Neural crest cell (in vitro differentiated cells): Measurements from ENCODE around the gene ARL6IP6. TPM values are rescaled to one million over a fixed set of nuclear protein-coding genes. Genes with fewer than 3 reads are reported as not detected.
"Not testable (repeated sequence)": the region's sequence is repeated elsewhere in the genome, so short reads cannot be mapped to it uniquely, and the experiment has no call there.

Experiments used
- DNase-seq: peaks from one replicate; pipeline ENCODE4 v3.0.0; 2021; ENCODE audit warnings: low read depth, mixed read lengths, low spot score
- H3K27ac Mint-ChIP-seq: one replicate; pipeline ENCODE4 v1.8.0; 2021; ENCODE audit warnings: mild to moderate bottlenecking, mixed read lengths; ENCODE audit not compliant: unreplicated experiment
- H3K27me3 Mint-ChIP-seq: 2 replicates; pipeline ENCODE4 v1.8.0; 2021; ENCODE audit warnings: low read depth, mild to moderate bottlenecking, mixed read lengths
- H3K36me3 Mint-ChIP-seq: 2 replicates; pipeline ENCODE4 v1.8.0; 2021; ENCODE audit warnings: low read depth, mild to moderate bottlenecking, mixed read lengths
- H3K4me1 Mint-ChIP-seq: 2 replicates; pipeline ENCODE4 v1.8.0; 2021; ENCODE audit warnings: mixed read lengths
- H3K4me3 Mint-ChIP-seq: one replicate; pipeline ENCODE4 v1.8.0; 2021; ENCODE audit warnings: mild to moderate bottlenecking, mixed read lengths
- H3K9me3 Mint-ChIP-seq: 2 replicates; pipeline ENCODE4 v1.8.0; 2021; ENCODE audit warnings: mixed read lengths
- CTCF ChIP-seq: fragments of 200-600 bp; sonication (generic); conservative IDR thresholded peaks from 2 replicates; pipeline ENCODE4 v1.5.0; 2021; ENCODE audit warnings: antibody characterized with exemption, mild to moderate bottlenecking
- total RNA-seq: library from RNA; stranded (reverse); gene quantifications from 2 replicates; pipeline ENCODE4 v1.2.1, GENCODE V29; 2021

Gene ARL6IP6
- total RNA-seq, 1 donor from 2014 or later, result 51.9 TPM

- peaks cover 2% of the 10 kb centered on the region for H3K9me3 Mint-ChIP-seq
- H3K4me1 Mint-ChIP-seq, result peaks cover 17% of the 10 kb centered on the region
- DNase-seq, result no peak
- no peak overlapping the region for H3K27ac Mint-ChIP-seq
- H3K4me3 Mint-ChIP-seq, result no peak overlapping the region
- no peaks in the 10 kb centered on the region for H3K27me3 Mint-ChIP-seq
- TF ChIP-seq CTCF, result peak; percentile 92
- peaks cover 33% of the 10 kb centered on the region for H3K36me3 Mint-ChIP-seq
Observed at GRCh38 chr2:152740743-152741328, 22.4 kb downstream of the ARL6IP6 start.

GRCh38 chr2:152743002-152743401 is 24.6 kb downstream of the ARL6IP6 start:
- Mint-ChIP-seq H3K4me1 (no peaks in the 10 kb centered on the region), H3K9me3 (peaks cover 2% of the 10 kb centered on the region), H3K27ac (no peak overlapping the region), H3K36me3 (peaks cover 24% of the 10 kb centered on the region), H3K27me3 (no peaks in the 10 kb centered on the region), H3K4me3 (no peak overlapping the region)
- no peak for DNase-seq
- TF ChIP-seq CTCF, result peak; percentile 60

GRCh38 chr2:152747751-152748150 is 29.3 kb downstream of the ARL6IP6 start:
- not testable (repeated sequence) for DNase-seq, H3K27ac Mint-ChIP-seq, H3K27me3 Mint-ChIP-seq, H3K4me3 Mint-ChIP-seq, H3K9me3 Mint-ChIP-seq, H3K4me1 Mint-ChIP-seq
- peaks cover 21% of the 10 kb centered on the region for H3K36me3 Mint-ChIP-seq

GRCh38 chr2:152755029-152755428 is 36.6 kb downstream of the ARL6IP6 start:
- Mint-ChIP-seq H3K9me3 (peaks cover 5% of the 10 kb centered on the region), H3K27me3 (no peaks in the 10 kb centered on the region), H3K27ac (no peak overlapping the region), H3K4me3 (no peak overlapping the region), H3K4me1 (peaks cover 7% of the 10 kb centered on the region), H3K36me3 (peaks cover 35% of the 10 kb centered on the region)
- peak; percentile 58 for TF ChIP-seq CTCF
- no peak for DNase-seq

GRCh38 chr2:152759290-152760072 is 41.1 kb downstream of the ARL6IP6 start:
- no peak for TF ChIP-seq CTCF
- H3K27ac Mint-ChIP-seq, result no peak overlapping the region
- H3K36me3 Mint-ChIP-seq, result peaks cover 25% of the 10 kb centered on the region

GRCh38 chr2:152761214-152761613 is 42.8 kb downstream of the ARL6IP6 start:
- no peak for DNase-seq
- H3K4me1 Mint-ChIP-seq, result peaks cover 12% of the 10 kb centered on the region
- H3K27ac Mint-ChIP-seq, result no peak overlapping the region
- no peak for TF ChIP-seq CTCF
- H3K27me3 Mint-ChIP-seq, result no peaks in the 10 kb centered on the region
- peaks cover 20% of the 10 kb centered on the region for H3K36me3 Mint-ChIP-seq
- H3K4me3 Mint-ChIP-seq, result no peak overlapping the region
- H3K9me3 Mint-ChIP-seq, result no peaks in the 10 kb centered on the region

More at GRCh38 chr2:152759290-152760072, 41.1 kb downstream of the ARL6IP6 start:
- no peak for DNase-seq
- H3K27me3 Mint-ChIP-seq, result no peaks in the 10 kb centered on the region
- peaks cover 12% of the 10 kb centered on the region for H3K4me1 Mint-ChIP-seq
- H3K9me3 Mint-ChIP-seq, result no peaks in the 10 kb centered on the region
- no peak overlapping the region for H3K4me3 Mint-ChIP-seq
